GM18505 (cell line): Measurements from ENCODE around the gene SLC9A8.
"Not testable (repeated sequence)": the region's sequence is repeated elsewhere in the genome, so short reads cannot be mapped to it uniquely, and the experiment has no call there.

Experiments used
- ATAC-seq: cut with Tn5 transposase; IDR thresholded peaks from one replicate; pipeline ENCODE4 v1.9.1; 2021; ENCODE audit not compliant: unreplicated experiment
- POLR2A ChIP-seq: IDR thresholded peaks from 4 replicates; pipeline ENCODE4 v1.6.1; 2011; ENCODE audit warnings: borderline replicate concordance; ENCODE audit not compliant: insufficient read depth, insufficient read length; ENCODE audit errors: extremely low read depth

Gene SLC9A8, protein sequence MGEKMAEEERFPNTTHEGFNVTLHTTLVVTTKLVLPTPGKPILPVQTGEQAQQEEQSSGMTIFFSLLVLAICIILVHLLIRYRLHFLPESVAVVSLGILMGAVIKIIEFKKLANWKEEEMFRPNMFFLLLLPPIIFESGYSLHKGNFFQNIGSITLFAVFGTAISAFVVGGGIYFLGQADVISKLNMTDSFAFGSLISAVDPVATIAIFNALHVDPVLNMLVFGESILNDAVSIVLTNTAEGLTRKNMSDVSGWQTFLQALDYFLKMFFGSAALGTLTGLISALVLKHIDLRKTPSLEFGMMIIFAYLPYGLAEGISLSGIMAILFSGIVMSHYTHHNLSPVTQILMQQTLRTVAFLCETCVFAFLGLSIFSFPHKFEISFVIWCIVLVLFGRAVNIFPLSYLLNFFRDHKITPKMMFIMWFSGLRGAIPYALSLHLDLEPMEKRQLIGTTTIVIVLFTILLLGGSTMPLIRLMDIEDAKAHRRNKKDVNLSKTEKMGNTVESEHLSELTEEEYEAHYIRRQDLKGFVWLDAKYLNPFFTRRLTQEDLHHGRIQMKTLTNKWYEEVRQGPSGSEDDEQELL

GRCh38 chr20:49812507-49813304 lies at the start of gene SLC9A8:
Gene SLC9A8, plus strand, starts transcription at chr20:49812828. Its CDS starts 95 bp downstream, at chr20:49812923.
- TF ChIP-seq POLR2A = peak; percentile 87
- peak; percentile 87 for ATAC-seq

DNA sequence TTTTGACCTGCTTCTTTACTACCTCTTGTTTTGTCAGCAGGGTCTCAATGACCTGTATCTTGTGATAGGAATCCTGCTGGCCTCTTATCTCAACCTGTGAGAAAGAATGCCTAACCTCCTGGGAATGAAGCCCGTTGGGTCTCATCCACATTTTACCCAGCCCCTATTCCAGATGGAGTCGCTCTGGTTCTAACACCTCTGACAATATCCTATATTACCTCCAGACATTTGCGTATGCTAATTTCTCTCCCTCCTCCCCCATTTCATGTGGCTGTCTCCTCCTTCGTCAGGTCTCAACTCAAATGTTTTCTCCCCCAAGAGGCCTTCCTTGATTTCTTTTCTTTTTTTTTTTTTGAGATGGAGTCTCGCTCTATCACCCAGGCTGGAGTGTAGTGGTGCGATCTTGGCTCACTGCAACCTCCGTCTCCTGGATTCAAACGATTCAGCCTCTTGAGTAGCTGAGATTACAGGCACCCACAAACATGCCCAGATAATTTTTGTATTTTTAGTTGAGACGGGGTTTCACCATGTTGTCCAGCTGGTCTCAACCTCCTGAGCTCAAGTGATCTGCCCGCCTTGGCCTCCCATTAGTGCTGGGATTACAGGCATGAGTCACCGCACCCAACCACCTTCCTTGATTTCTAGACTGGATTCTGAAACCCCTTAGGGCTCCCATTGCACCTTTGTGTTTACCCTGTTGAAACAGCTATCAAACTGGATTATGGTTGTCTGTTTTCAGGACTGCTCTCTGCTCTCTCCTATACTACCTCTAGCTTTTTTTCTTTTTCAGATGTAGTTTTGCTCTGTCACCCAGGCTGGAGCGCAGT lies 49.5 kb upstream of the SLC9A8 start:
- ATAC-seq = no peak
- no peak for TF ChIP-seq POLR2A

DNA sequence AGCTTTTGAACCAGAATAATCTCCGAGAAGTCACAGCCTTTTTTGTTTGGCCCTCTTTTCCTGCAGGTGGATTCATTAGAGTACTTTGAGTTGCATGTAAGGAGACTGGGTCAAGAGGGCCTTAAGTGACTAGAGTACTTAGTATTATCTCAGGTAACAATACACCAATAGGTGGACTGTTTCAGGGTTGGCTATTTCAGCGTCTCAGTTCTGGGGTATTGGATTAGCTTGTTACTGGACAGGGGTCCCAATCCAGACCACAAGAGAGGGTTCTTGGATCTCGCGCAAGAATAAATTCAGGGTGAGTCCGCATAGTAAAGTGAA lies 47.3 kb upstream of the SLC9A8 start:
- TF ChIP-seq POLR2A = no peak
- no peak for ATAC-seq

GRCh38 chr20:49765846-49766541 lies 46.6 kb upstream of the SLC9A8 start:
- no peak for TF ChIP-seq POLR2A
- no peak for ATAC-seq

GRCh38 chr20:49766979-49767521 lies 45.6 kb upstream of the SLC9A8 start:
- ATAC-seq = no peak
- no peak for TF ChIP-seq POLR2A

- TF ChIP-seq POLR2A = no peak
- no peak for ATAC-seq
Measured at GRCh38 chr20:49768204-49769047, 44.2 kb upstream of the SLC9A8 start.

DNA sequence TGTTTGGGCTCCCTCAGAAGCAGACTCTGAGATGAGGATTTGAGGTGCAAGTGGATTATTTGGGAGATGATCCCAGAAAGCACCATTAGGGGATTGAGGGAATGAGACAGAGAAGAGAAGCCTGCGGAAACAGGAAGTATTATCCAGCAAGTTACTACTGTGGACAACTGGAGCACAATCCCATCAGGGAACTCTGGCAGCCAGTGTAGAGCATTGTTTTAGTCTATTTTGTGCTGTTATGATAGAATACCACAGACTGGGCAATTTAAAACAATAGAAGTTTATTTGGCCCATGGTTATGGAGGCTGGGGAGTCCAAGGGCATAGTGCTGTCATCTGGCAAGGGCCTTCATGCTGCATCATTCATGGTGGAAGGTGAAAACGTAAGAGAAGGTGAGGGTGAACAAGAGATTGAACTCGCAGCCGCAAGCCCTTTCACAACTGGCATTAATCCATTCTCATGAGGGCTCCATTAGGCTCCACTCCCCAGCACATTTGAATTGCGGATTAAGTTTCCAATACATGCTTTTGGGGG lies 43.5 kb upstream of the SLC9A8 start:
- TF ChIP-seq POLR2A = no peak
- no peak for ATAC-seq

DNA sequence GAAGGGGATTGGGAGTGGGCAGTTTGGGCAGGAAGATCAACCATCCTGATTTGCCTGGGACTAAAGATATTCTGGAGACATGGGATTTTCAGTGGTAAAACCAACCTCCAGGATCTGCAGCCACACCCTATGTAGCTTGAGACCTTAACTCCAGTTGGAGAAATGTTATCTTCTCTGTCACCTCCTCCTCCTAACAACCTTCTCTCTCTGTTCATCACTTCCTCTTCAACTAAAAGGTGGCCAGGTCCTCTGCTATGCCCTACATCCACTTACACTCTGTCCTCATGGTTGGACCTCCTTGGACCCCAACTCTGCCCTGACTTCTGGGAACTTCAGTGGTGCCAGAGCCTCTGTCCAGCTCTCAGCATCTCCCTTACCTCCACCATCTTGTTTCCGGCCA lies 42.0 kb upstream of the SLC9A8 start:
- no peak for ATAC-seq
- TF ChIP-seq POLR2A = no peak

GRCh38 chr20:49774213-49774612 lies 38.4 kb upstream of the SLC9A8 start:
- ATAC-seq = not testable (repeated sequence)

- ATAC-seq = no peak
- no peak for TF ChIP-seq POLR2A
Measured at GRCh38 chr20:49775229-49775693, 37.4 kb upstream of the SLC9A8 start.

DNA sequence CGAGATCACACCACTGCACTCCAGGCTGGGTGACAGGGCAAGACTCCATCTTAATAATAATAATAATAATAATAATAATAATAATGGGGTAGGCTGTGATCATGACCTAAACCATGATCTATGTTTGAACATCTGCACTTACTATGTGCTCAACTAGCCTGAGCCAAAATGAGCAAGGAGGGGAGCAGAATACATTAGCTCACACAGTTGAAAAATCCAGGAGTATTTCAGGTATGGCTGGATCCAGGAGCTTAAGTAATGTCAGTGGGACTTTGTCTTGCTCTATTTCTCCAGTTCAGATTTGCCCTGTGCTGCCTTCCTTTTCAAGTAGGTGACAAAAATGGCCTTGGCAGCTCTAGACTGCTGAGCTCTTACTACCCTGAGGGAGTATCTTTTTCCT lies 32.7 kb upstream of the SLC9A8 start:
- no peak for TF ChIP-seq POLR2A
- ATAC-seq = no peak
